Fibroblast of lung (primary cell): Measurements from ENCODE around the gene RBM46. TPM values are rescaled to one million over a fixed set of nuclear protein-coding genes. Genes with fewer than 3 reads are reported as not detected.

Experiments used
- DNase-seq, 2 donors: peaks; one replicate each; pipeline versions ENCODE4 v3.0.0 to v3.0.0-alpha.2; 2010; ENCODE audit warnings: low read depth in 2 of 2
- H2AFZ ChIP-seq: 2 replicates; pipeline ENCODE4 v1.5.1; 2012; ENCODE audit warnings: low read length, control low read depth, inconsistent platforms
- H3K27ac ChIP-seq: 2 replicates; pipeline ENCODE4 v1.5.1; 2011; ENCODE audit warnings: low read length, control low read depth; ENCODE audit not compliant: insufficient read depth
- H3K27me3 ChIP-seq: 2 replicates; pipeline ENCODE4 v1.5.1; 2011; ENCODE audit warnings: mild to moderate bottlenecking, low read length; ENCODE audit not compliant: control insufficient read depth, insufficient read depth
- H3K36me3 ChIP-seq: 2 replicates; pipeline ENCODE4 v1.5.1; 2011; ENCODE audit warnings: low read length; ENCODE audit not compliant: control insufficient read depth, insufficient read depth
- H3K4me1 ChIP-seq: 2 replicates; pipeline ENCODE4 v1.5.1; 2011; ENCODE audit warnings: low read length; ENCODE audit not compliant: control insufficient read depth, insufficient read depth; ENCODE audit errors: extremely low read depth
- H3K4me2 ChIP-seq: 2 replicates; pipeline ENCODE4 v1.5.1; 2011; ENCODE audit warnings: low read length, control low read depth; ENCODE audit not compliant: insufficient read depth; ENCODE audit errors: extremely low read depth
- H3K4me3 ChIP-seq, 4 experiments: fragments of 200-600 bp in 1 of 4; sonication (generic) in 1 of 4; replicated peaks in 1 of 4; 2 replicates each; pipeline ENCODE4 v1.5.1; 2011 to 2016; ENCODE audit warnings: low read length in 4 of 4, low read depth in 3 of 4, mild to moderate bottlenecking in 3 of 4, control low read depth in 2 of 4, inconsistent platforms in 1 of 4, mixed read lengths in 1 of 4; ENCODE audit not compliant: insufficient read depth in 1 of 4; ENCODE audit errors: control extremely low read depth in 1 of 4
- H3K79me2 ChIP-seq: 2 replicates; pipeline ENCODE4 v1.5.1; 2012; ENCODE audit warnings: mild to moderate bottlenecking, low read length, inconsistent platforms; ENCODE audit not compliant: control insufficient read depth, insufficient read depth
- H3K9ac ChIP-seq: 2 replicates; pipeline ENCODE4 v1.5.1; 2011; ENCODE audit warnings: mild to moderate bottlenecking, low read length, control low read depth; ENCODE audit not compliant: insufficient read depth
- H3K9me3 ChIP-seq: 2 replicates; pipeline ENCODE4 v1.5.1; 2012; ENCODE audit warnings: low read depth, low read length; ENCODE audit not compliant: control insufficient read depth, insufficient read depth
- H4K20me1 ChIP-seq: 2 replicates; pipeline ENCODE4 v1.5.1; 2011; ENCODE audit warnings: low read length; ENCODE audit not compliant: control insufficient read depth, insufficient read depth; ENCODE audit errors: extremely low read depth
- EZH2 ChIP-seq: IDR thresholded peaks from 2 replicates; pipeline ENCODE4 v1.5.1; 2012; ENCODE audit warnings: low read length, control low read depth, mild to moderate bottlenecking; ENCODE audit errors: missing control alignments
- polyA plus RNA-seq, 2 donors: library from polyadenylated mRNA; depleted of rRNA in 1 of 2; stranded (reverse) in 1 of 2; unstranded in 1 of 2; fragments of >200 nt; gene quantifications; 2 replicates each; pipeline ENCODE4 v1.2.1, GENCODE V29; 2011 to 2012; ENCODE audit warnings: missing spikeins in 1 of 2
- total RNA-seq: library from RNA; depleted of rRNA; stranded (reverse); fragments of >200 nt; gene quantifications from 2 replicates; pipeline ENCODE4 v1.2.1, GENCODE V29; 2014
- TF ChIP-seq, protein P1 (sequence below), 2 donors: IDR thresholded peaks in 1 of 2; conservative IDR thresholded peaks in 1 of 2; 1 replicate in 1 of 2; 2 replicates in 1 of 2; pipeline ENCODE4 v1.5.1; 2011 to 2012; ENCODE audit warnings: low read length in 2 of 2, control low read depth in 1 of 2, inconsistent platforms in 1 of 2, low read depth in 1 of 2, mild to moderate bottlenecking in 1 of 2

Gene RBM46
- total and polyA plus RNA-seq, 2 donors (not counting 1 experiment from before 2014, with no cell fraction given) = 0.08 TPM; not detected in 1

GRCh38 chr4:154736770-154737169 is 44.3 kb upstream of the RBM46 start:
- H3K79me2 ChIP-seq = no peaks in the 10 kb centered on the region
- H3K4me1 ChIP-seq = no peaks in the 10 kb centered on the region
- no peak overlapping the region for H2AFZ ChIP-seq
- TF ChIP-seq, protein P1, sequence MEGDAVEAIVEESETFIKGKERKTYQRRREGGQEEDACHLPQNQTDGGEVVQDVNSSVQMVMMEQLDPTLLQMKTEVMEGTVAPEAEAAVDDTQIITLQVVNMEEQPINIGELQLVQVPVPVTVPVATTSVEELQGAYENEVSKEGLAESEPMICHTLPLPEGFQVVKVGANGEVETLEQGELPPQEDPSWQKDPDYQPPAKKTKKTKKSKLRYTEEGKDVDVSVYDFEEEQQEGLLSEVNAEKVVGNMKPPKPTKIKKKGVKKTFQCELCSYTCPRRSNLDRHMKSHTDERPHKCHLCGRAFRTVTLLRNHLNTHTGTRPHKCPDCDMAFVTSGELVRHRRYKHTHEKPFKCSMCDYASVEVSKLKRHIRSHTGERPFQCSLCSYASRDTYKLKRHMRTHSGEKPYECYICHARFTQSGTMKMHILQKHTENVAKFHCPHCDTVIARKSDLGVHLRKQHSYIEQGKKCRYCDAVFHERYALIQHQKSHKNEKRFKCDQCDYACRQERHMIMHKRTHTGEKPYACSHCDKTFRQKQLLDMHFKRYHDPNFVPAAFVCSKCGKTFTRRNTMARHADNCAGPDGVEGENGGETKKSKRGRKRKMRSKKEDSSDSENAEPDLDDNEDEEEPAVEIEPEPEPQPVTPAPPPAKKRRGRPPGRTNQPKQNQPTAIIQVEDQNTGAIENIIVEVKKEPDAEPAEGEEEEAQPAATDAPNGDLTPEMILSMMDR (conservative IDR thresholded peaks at IDR 0.05 in 1 of 2, IDR thresholded peaks at IDR 0.05 in 1 of 2; ENCODE audit: low read depth in 1 of 2, low read length in 2 of 2) = no peak
- no peak for TF ChIP-seq EZH2
- no peak overlapping the region for H3K9ac ChIP-seq
- H3K27me3 ChIP-seq = no peaks in the 10 kb centered on the region
- DNase-seq = no peak
- no peaks in the 10 kb centered on the region for H3K36me3 ChIP-seq
- H3K4me3 ChIP-seq = no peak overlapping the region
- H3K27ac ChIP-seq = no peak overlapping the region
- H3K4me2 ChIP-seq = no peak overlapping the region
- no peaks in the 10 kb centered on the region for H3K9me3 ChIP-seq
- H4K20me1 ChIP-seq = no peaks in the 10 kb centered on the region

DNA sequence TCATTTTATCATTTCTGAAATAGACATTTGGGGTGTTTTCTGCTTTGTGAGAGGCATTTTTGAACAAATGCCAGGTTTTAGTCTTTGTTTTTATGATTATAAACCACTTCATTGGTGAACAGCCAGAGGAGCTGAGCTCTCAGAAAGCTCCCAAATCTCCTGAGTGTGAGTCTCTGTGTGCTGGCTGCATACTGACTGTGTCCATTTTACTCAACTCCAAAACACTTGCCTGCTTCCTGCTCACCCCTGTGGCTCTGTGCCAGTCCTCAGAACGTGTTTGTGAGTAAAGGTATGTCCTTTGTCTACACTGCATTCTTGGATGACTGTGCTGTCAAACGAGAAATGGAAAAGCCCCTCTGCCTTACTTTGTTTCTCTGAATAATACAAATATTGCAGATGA is 42.6 kb upstream of the RBM46 start:
- no peak for TF ChIP-seq EZH2
- TF ChIP-seq, protein P1 (conservative IDR thresholded peaks at IDR 0.05 in 1 of 2, IDR thresholded peaks at IDR 0.05 in 1 of 2; ENCODE audit: low read depth in 1 of 2, low read length in 2 of 2) = no peak
- Histone ChIP-seq H3K4me2 (no peak overlapping the region), H3K9ac (no peak overlapping the region), H3K79me2 (no peaks in the 10 kb centered on the region), H3K27me3 (peaks cover 8% of the 10 kb centered on the region), H4K20me1 (no peaks in the 10 kb centered on the region), H3K27ac (no peak overlapping the region), H3K4me1 (no peaks in the 10 kb centered on the region), H3K36me3 (no peaks in the 10 kb centered on the region), H3K9me3 (no peaks in the 10 kb centered on the region), H3K4me3 (no peak overlapping the region), H2AFZ (no peak overlapping the region)
- peak; percentile 21 to 25 for DNase-seq

GRCh38 chr4:154739111-154739510 is 42.0 kb upstream of the RBM46 start:
- no peaks in the 10 kb centered on the region for H3K9me3 ChIP-seq
- H2AFZ ChIP-seq = no peak overlapping the region
- no peak for DNase-seq
- H3K4me1 ChIP-seq = no peaks in the 10 kb centered on the region
- H3K79me2 ChIP-seq = no peaks in the 10 kb centered on the region
- H3K27ac ChIP-seq = no peak overlapping the region
- no peak overlapping the region for H3K4me2 ChIP-seq
- no peaks in the 10 kb centered on the region for H4K20me1 ChIP-seq
- no peak overlapping the region for H3K9ac ChIP-seq
- H3K4me3 ChIP-seq = no peak overlapping the region
- H3K36me3 ChIP-seq = no peaks in the 10 kb centered on the region
- TF ChIP-seq, protein P1 (conservative IDR thresholded peaks at IDR 0.05 in 1 of 2, IDR thresholded peaks at IDR 0.05 in 1 of 2; ENCODE audit: low read depth in 1 of 2, low read length in 2 of 2) = no peak
- no peak for TF ChIP-seq EZH2
- peaks cover 14% of the 10 kb centered on the region for H3K27me3 ChIP-seq
